Ishikawa (cell line): ENCODE measurements around the gene CTNNA3.

Experiments used
- EP300 ChIP-seq: IDR thresholded peaks from 2 replicates; pipeline ENCODE4 v1.6.1; 2012; ENCODE audit warnings: borderline replicate concordance
- TF ChIP-seq, protein P1 (sequence below): IDR thresholded peaks from 2 replicates; pipeline ENCODE4 v1.6.1; 2012; ENCODE audit warnings: low read depth, mild to moderate bottlenecking

DNA sequence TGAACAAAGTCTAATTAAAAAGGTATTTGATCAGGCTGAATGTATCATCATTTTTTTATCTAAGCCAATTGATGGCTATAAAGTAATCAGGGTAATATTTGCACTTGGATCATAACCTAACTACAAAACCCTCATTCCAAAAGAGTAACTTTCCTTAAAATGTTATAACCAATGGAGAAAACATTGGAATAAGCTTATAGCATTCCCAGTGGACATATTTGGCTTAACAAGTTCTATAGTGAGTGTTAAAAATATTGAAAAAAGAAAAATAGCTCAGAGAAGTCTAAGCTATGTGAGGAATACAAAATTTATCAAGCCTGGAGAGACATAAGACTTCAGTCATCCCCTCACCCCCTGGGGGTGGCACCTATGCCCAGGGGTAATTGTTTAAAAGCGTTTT, 411.4 kb downstream of the CTNNA3 start:
- TF ChIP-seq EP300 = no peak
- TF ChIP-seq, protein P1, sequence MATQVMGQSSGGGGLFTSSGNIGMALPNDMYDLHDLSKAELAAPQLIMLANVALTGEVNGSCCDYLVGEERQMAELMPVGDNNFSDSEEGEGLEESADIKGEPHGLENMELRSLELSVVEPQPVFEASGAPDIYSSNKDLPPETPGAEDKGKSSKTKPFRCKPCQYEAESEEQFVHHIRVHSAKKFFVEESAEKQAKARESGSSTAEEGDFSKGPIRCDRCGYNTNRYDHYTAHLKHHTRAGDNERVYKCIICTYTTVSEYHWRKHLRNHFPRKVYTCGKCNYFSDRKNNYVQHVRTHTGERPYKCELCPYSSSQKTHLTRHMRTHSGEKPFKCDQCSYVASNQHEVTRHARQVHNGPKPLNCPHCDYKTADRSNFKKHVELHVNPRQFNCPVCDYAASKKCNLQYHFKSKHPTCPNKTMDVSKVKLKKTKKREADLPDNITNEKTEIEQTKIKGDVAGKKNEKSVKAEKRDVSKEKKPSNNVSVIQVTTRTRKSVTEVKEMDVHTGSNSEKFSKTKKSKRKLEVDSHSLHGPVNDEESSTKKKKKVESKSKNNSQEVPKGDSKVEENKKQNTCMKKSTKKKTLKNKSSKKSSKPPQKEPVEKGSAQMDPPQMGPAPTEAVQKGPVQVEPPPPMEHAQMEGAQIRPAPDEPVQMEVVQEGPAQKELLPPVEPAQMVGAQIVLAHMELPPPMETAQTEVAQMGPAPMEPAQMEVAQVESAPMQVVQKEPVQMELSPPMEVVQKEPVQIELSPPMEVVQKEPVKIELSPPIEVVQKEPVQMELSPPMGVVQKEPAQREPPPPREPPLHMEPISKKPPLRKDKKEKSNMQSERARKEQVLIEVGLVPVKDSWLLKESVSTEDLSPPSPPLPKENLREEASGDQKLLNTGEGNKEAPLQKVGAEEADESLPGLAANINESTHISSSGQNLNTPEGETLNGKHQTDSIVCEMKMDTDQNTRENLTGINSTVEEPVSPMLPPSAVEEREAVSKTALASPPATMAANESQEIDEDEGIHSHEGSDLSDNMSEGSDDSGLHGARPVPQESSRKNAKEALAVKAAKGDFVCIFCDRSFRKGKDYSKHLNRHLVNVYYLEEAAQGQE = no peak
